ENCODE measurements around the gene ATXN7. TPM values are rescaled to one million over a fixed set of nuclear protein-coding genes. Genes with fewer than 3 reads are reported as not detected.

Gene ATXN7
- total RNA-seq, 1 experiment from 2014 or later, result 36.7 TPM

- H3K9me3 Mint-ChIP-seq (ENCODE audit: unreplicated experiment), result no peaks in the 10 kb centered on the region
- ChIA-PET POLR2A (interaction anchor here (0.7 to 2.4 kb wide), 3 partner anchors 11 to 475 kb away, joined by 3 to 10 read pairs (median 4); partner anchors contain the start of gene PSMD6), CTCF (interaction anchor here (1.0 to 2.2 kb wide), 2 partner anchors 11 to 50 kb away, joined by 3 to 12 read pairs; partner anchors contain the start of gene PSMD6)
- no peak overlapping the region for H3K27ac Mint-ChIP-seq (ENCODE audit: low read depth, unreplicated experiment)
- TF ChIP-seq CTCF (IDR thresholded peaks at IDR 0.05; ENCODE audit: unreplicated experiment), result no peak
- no TSS peak for BruUV-seq (replicated peaks)
- H3K4me1 Mint-ChIP-seq (ENCODE audit: insufficient read depth, unreplicated experiment), result peaks cover 18% of the 10 kb centered on the region
- DNase-seq (ENCODE audit: unreplicated experiment), result peak; percentile 44
- intact Hi-C loops (cut with micrococcal nuclease), result no loop called here
- no peak overlapping the region for H3K4me3 Mint-ChIP-seq (ENCODE audit: unreplicated experiment)
- H3K36me3 Mint-ChIP-seq (ENCODE audit: insufficient read depth, unreplicated experiment), result peaks cover 42% of the 10 kb centered on the region
- no peaks in the 10 kb centered on the region for H3K27me3 Mint-ChIP-seq (ENCODE audit: insufficient read depth, unreplicated experiment)
These were observed 148.0 kb downstream of the ATXN7 start for GRCh38 chr3:64011685-64012084.

GRCh38 chr3:64016941-64017620 is 153.4 kb downstream of the ATXN7 start:
- DNase-seq (ENCODE audit: unreplicated experiment), result no peak
- BruUV-seq (replicated peaks), result no TSS peak
- H3K4me3 Mint-ChIP-seq (ENCODE audit: unreplicated experiment), result peak overlapping the region; percentile 22
- ChIA-PET POLR2A (interaction anchor here (1.2 kb wide), 1 partner anchor 8 kb away, joined by 8 read pairs; no protein-coding TSS in a partner anchor), CTCF (interaction anchor here (0.8 to 3.9 kb wide), 3 partner anchors 23 to 468 kb away, joined by 6 to 12 read pairs (median 7); no protein-coding TSS in a partner anchor)
- intact Hi-C loops (cut with micrococcal nuclease), result no loop called here
- TF ChIP-seq CTCF (IDR thresholded peaks at IDR 0.05; ENCODE audit: unreplicated experiment), result no peak
- peaks cover 22% of the 10 kb centered on the region for H3K4me1 Mint-ChIP-seq (ENCODE audit: insufficient read depth, unreplicated experiment)
- H3K9me3 Mint-ChIP-seq (ENCODE audit: unreplicated experiment), result no peaks in the 10 kb centered on the region
- no peaks in the 10 kb centered on the region for H3K27me3 Mint-ChIP-seq (ENCODE audit: insufficient read depth, unreplicated experiment)
- peak overlapping the region; percentile 81 for H3K27ac Mint-ChIP-seq (ENCODE audit: low read depth, unreplicated experiment)
- peaks cover 88% of the 10 kb centered on the region for H3K36me3 Mint-ChIP-seq (ENCODE audit: insufficient read depth, unreplicated experiment)

GRCh38 chr3:64019271-64019670 is 155.6 kb downstream of the ATXN7 start:
- ChIA-PET CTCF (interaction anchor here (0.6 to 3.9 kb wide), 3 partner anchors 11 to 465 kb away, joined by 3 to 12 read pairs (median 3); no protein-coding TSS in a partner anchor), POLR2A (interaction anchor here (1.3 kb wide), 1 partner anchor 11 kb away, joined by 8 read pairs; no protein-coding TSS in a partner anchor)
- TF ChIP-seq CTCF (IDR thresholded peaks at IDR 0.05; ENCODE audit: unreplicated experiment), result no peak
- no peaks in the 10 kb centered on the region for H3K27me3 Mint-ChIP-seq (ENCODE audit: insufficient read depth, unreplicated experiment)
- no peak for DNase-seq (ENCODE audit: unreplicated experiment)
- peaks cover 20% of the 10 kb centered on the region for H3K4me1 Mint-ChIP-seq (ENCODE audit: insufficient read depth, unreplicated experiment)
- H3K4me3 Mint-ChIP-seq (ENCODE audit: unreplicated experiment), result no peak overlapping the region
- BruUV-seq (replicated peaks), result no TSS peak
- no peaks in the 10 kb centered on the region for H3K9me3 Mint-ChIP-seq (ENCODE audit: unreplicated experiment)
- H3K27ac Mint-ChIP-seq (ENCODE audit: low read depth, unreplicated experiment), result no peak overlapping the region
- H3K36me3 Mint-ChIP-seq (ENCODE audit: insufficient read depth, unreplicated experiment), result peaks cover 79% of the 10 kb centered on the region
- intact Hi-C loops (cut with micrococcal nuclease), result no loop called here

- DNase-seq (ENCODE audit: unreplicated experiment), result no peak
- Mint-ChIP-seq H3K36me3 (ENCODE audit: insufficient read depth, unreplicated experiment) (peaks cover 73% of the 10 kb centered on the region), H3K27ac (ENCODE audit: low read depth, unreplicated experiment) (no peak overlapping the region), H3K27me3 (ENCODE audit: insufficient read depth, unreplicated experiment) (no peaks in the 10 kb centered on the region), H3K4me3 (ENCODE audit: unreplicated experiment) (no peak overlapping the region), H3K4me1 (ENCODE audit: insufficient read depth, unreplicated experiment) (peaks cover 20% of the 10 kb centered on the region), H3K9me3 (ENCODE audit: unreplicated experiment) (no peaks in the 10 kb centered on the region)
- TF ChIP-seq CTCF (IDR thresholded peaks at IDR 0.05; ENCODE audit: unreplicated experiment), result no peak
- POLR2A ChIA-PET, result interaction anchor here (1.3 kb wide), 1 partner anchor 11 kb away, joined by 8 read pairs; no protein-coding TSS in a partner anchor
- intact Hi-C loops (cut with micrococcal nuclease), result no loop called here
- CTCF ChIA-PET, result interaction anchor here (3.9 kb wide), 1 partner anchor 465 kb away, joined by 12 read pairs; no protein-coding TSS in a partner anchor
- BruUV-seq (replicated peaks), result no TSS peak
These were observed 156.2 kb downstream of the ATXN7 start for GRCh38 chr3:64019879-64020278.

Data from MCF 10A (cell line).